B cell (primary cell): ENCODE results near the gene GH2. TPM values are rescaled to one million over a fixed set of nuclear protein-coding genes. Genes with fewer than 3 reads are reported as not detected.

Source experiments
- ATAC-seq: fragments of 200-7000 bp; cut with Tn5 transposase; one replicate; pipeline ENCODE4 v1.10.0; 2021; ENCODE audit warnings: low read depth, mild to moderate bottlenecking, moderate number of reproducible peaks, moderate library complexity
- CTCF ChIA-PET: fragments of 350-600 bp; sonication (Branson Sonifier 250); formaldehyde crosslinking; loops from one replicate; lab custom pipeline; 2021; ENCODE audit warnings: antibody characterized with exemption, inconsistent platforms; lab: Charles Lee
- POLR2A ChIA-PET: fragments of 350-600 bp; sonication (Branson Sonifier 250); formaldehyde crosslinking; loops from one replicate; lab custom pipeline; 2021; ENCODE audit warnings: antibody characterized with exemption; lab: Charles Lee
- DNase-seq: peaks from one replicate; pipeline ENCODE4 v3.0.0; 2013
- H2AFZ ChIP-seq: 2 replicates; pipeline ENCODE4 v1.6.1; 2012; ENCODE audit warnings: mild to moderate bottlenecking, low read depth, low read length; ENCODE audit not compliant: insufficient read depth, poor library complexity, severe bottlenecking
- H3K27ac ChIP-seq, 2 donors: 1 replicate in 1 of 2; 2 replicates in 1 of 2; pipeline ENCODE4 v1.5.1; 2012 to 2013; ENCODE audit warnings: low read length in 2 of 2, mild to moderate bottlenecking in 2 of 2, moderate library complexity in 1 of 2
- H3K27me3 ChIP-seq, 4 experiments: fragments of 200-600 bp in 1 of 4; sonication (generic) in 1 of 4; replicated peaks in 1 of 4; 1 replicate in 2 of 4; 2 replicates in 2 of 4; pipeline versions ENCODE4 v1.6.1 to v1.7.0; 2013 to 2016; ENCODE audit warnings: low read length in 3 of 4, mild to moderate bottlenecking in 2 of 4, mixed read lengths in 1 of 4, moderate library complexity in 1 of 4; ENCODE audit not compliant: insufficient read depth in 4 of 4, control insufficient read depth in 3 of 4; ENCODE audit errors: control extremely low read depth in 1 of 4
- H3K36me3 ChIP-seq, 2 experiments: replicated peaks in 1 of 2; 1 replicate in 1 of 2; 2 replicates in 1 of 2; pipeline versions ENCODE4 v1.6.1 to v1.7.1; 2013; ENCODE audit warnings: low read length in 1 of 2; ENCODE audit not compliant: insufficient read depth in 2 of 2, control insufficient read depth in 1 of 2; ENCODE audit errors: control extremely low read depth in 1 of 2, extremely low read depth in 1 of 2
- H3K4me1 ChIP-seq, 2 donors: fragments of 200-600 bp in 1 of 2; sonication (generic) in 1 of 2; 1 replicate in 1 of 2; 2 replicates in 1 of 2; pipeline versions ENCODE4 v1.5.1 to v1.6.1; 2013 to 2017; ENCODE audit warnings: low read length in 2 of 2; ENCODE audit not compliant: control insufficient read depth in 2 of 2, insufficient read depth in 2 of 2
- H3K4me2 ChIP-seq: replicated peaks from 2 replicates; pipeline ENCODE3; 2012; ENCODE audit warnings: mild to moderate bottlenecking, low read depth, low read length; ENCODE audit not compliant: poor library complexity, severe bottlenecking
- H3K4me3 ChIP-seq, 5 experiments: fragments of 200-600 bp in 1 of 5; sonication (generic) in 1 of 5; 1 replicate in 3 of 5; 2 replicates in 2 of 5; pipeline versions ENCODE4 v1.5.1 to v1.7.0; 2011 to 2016; ENCODE audit warnings: low read length in 4 of 5, mild to moderate bottlenecking in 4 of 5, low read depth in 2 of 5, control low read depth in 1 of 5, moderate library complexity in 1 of 5; ENCODE audit not compliant: insufficient read depth in 1 of 5; ENCODE audit errors: control extremely low read depth in 1 of 5, extremely low read depth in 1 of 5
- H3K79me2 ChIP-seq: fragments of 200-600 bp; sonication (generic); one replicate; pipeline ENCODE4 v1.6.0; 2016; ENCODE audit warnings: low read length; ENCODE audit not compliant: control insufficient read depth, insufficient read depth
- H3K9ac ChIP-seq: fragments of 200-600 bp; sonication (generic); 2 replicates; pipeline ENCODE4 v1.6.1; 2017; ENCODE audit warnings: mild to moderate bottlenecking, low read length, moderate library complexity
- H3K9me3 ChIP-seq, 3 donors: one replicate each; pipeline versions ENCODE4 v1.6.1 to v1.7.1; 2013; ENCODE audit warnings: low read length in 2 of 3; ENCODE audit not compliant: control insufficient read depth in 2 of 3, insufficient read depth in 1 of 3; ENCODE audit errors: control extremely low read depth in 1 of 3
- H4K20me1 ChIP-seq: 2 replicates; pipeline ENCODE4 v1.6.0; 2012; ENCODE audit warnings: mild to moderate bottlenecking, low read length; ENCODE audit not compliant: insufficient read depth, control insufficient read depth, poor library complexity, severe bottlenecking
- H3K27ac Mint-ChIP-seq: one replicate; pipeline ENCODE4 v1.8.0; 2021; ENCODE audit warnings: mixed read lengths
- H3K27me3 Mint-ChIP-seq: one replicate; pipeline ENCODE4 v1.8.0; 2021; ENCODE audit warnings: mixed read lengths
- H3K4me1 Mint-ChIP-seq: one replicate; pipeline ENCODE4 v1.8.0; 2021; ENCODE audit warnings: mixed read lengths
- H3K4me3 Mint-ChIP-seq: one replicate; pipeline ENCODE4 v1.8.0; 2021; ENCODE audit warnings: mixed read lengths
- H3K9me3 Mint-ChIP-seq: one replicate; pipeline ENCODE4 v1.8.0; 2022; ENCODE audit warnings: mixed read lengths; ENCODE audit not compliant: insufficient read depth
- CTCF ChIP-seq: fragments of 200-600 bp; IDR thresholded peaks from one replicate; pipeline ENCODE4 v1.8.0; 2022; ENCODE audit warnings: antibody characterized with exemption, mild to moderate bottlenecking
- EZH2 ChIP-seq: IDR thresholded peaks from 2 replicates; pipeline ENCODE4 v1.6.1; 2012; ENCODE audit warnings: borderline replicate concordance, low read depth, mild to moderate bottlenecking, moderate library complexity, low read length; ENCODE audit not compliant: insufficient read depth, poor library complexity, severe bottlenecking
- WGBS: methylation state at CpG from one replicate; pipeline ENCODE4 v1.1.5; 2013; ENCODE audit warnings: missing lambda C conversion rate; ENCODE audit not compliant: insufficient coverage; 5-methylcytosine and 5-hydroxymethylcytosine counted together
- intact Hi-C: fragments of 100-400 bp; cut with micrococcal nuclease; formaldehyde crosslinking; loops from one replicate; pipeline ENCODE4 v1.10.0; 2022
- polyA plus RNA-seq: library from polyadenylated mRNA; depleted of rRNA; stranded (reverse); fragments of >200 nt; gene quantifications from 2 replicates; pipeline ENCODE4 v1.2.3, GENCODE V29; 2012
- total RNA-seq, 2 donors: library from RNA; stranded (reverse); fragments of 120-200 nt in 1 of 2; gene quantifications; 1 replicate in 1 of 2; 2 replicates in 1 of 2; pipeline versions ENCODE4 v1.2.3 to v1.2.4, GENCODE V29; 2013 to 2022

The GH2 gene
- total and polyA plus RNA-seq, 2 donors (not counting 1 experiment from before 2014, with no cell fraction given), result not detected

- peaks cover 72% of the 10 kb centered on the region for H4K20me1 ChIP-seq
- TF ChIP-seq EZH2 (no peak), CTCF (no peak)
- ChIA-PET POLR2A (interaction anchor here (0.8 to 0.9 kb wide), 2 partner anchors 9 to 65 kb away, joined by 4 to 8 read pairs; partner anchors contain the start of genes CCDC47 and DDX42), CTCF (interaction anchor here (0.7 to 2.2 kb wide), 7 partner anchors 9 to 572 kb away, joined by 3 to 15 read pairs (median 4); no protein-coding TSS in a partner anchor)
- peaks cover 1 to 40% of the 10 kb centered on the region in 2 experiments for H3K36me3 ChIP-seq
- peak; percentile 15 for DNase-seq
- no peaks in the 10 kb centered on the region for H3K27me3 ChIP-seq
- WGBS, result 28% methylated on average over 6 of the region's 7 CpGs
- Mint-ChIP-seq H3K4me3 (peak overlapping the region; percentile 34), H3K9me3 (no peaks in the 10 kb centered on the region), H3K27ac (peak overlapping the region; percentile 59), H3K27me3 (no peaks in the 10 kb centered on the region), H3K4me1 (peaks cover 49% of the 10 kb centered on the region)
- peak overlapping the region; percentile 24 for H3K9ac ChIP-seq
- no peak for ATAC-seq
- H3K27ac ChIP-seq, result peak overlapping the region; percentile 11 to 45
- H3K4me2 ChIP-seq, result peak overlapping the region; percentile 62
- H2AFZ ChIP-seq, result no peak overlapping the region
- no peaks in the 10 kb centered on the region for H3K9me3 ChIP-seq
- no peak overlapping the region for H3K4me3 ChIP-seq
- H3K4me1 ChIP-seq, result peaks cover 41 to 54% of the 10 kb centered on the region in 2 donors
- peaks cover 69% of the 10 kb centered on the region for H3K79me2 ChIP-seq
- intact Hi-C loops, result loop anchor here (5.0 kb wide), 1 partner anchor 411 kb away; no protein-coding TSS in a partner anchor
Observed at GRCh38 chr17:63838631-63839171, 43.0 kb downstream of the GH2 start.
